T follicular helper cell (primary cell): Measurements from ENCODE around the gene RAB39A.
A peak's percentile ranks its signal among the peaks of the same experiment; 100 is the strongest.
"Not testable (repeated sequence)": the region's sequence is repeated elsewhere in the genome, so short reads cannot be mapped to it uniquely, and the experiment has no call there.

Experiments used
- DNase-seq: peaks from one replicate; pipeline ENCODE4 v3.0.0-alpha.2; 2020; ENCODE audit warnings: low read depth
- total RNA-seq, 2 experiments: gene quantifications; one replicate each; lab custom pipeline; 2026; lab: John Stamatoyannopoulos, UW

The RAB39A gene, protein sequence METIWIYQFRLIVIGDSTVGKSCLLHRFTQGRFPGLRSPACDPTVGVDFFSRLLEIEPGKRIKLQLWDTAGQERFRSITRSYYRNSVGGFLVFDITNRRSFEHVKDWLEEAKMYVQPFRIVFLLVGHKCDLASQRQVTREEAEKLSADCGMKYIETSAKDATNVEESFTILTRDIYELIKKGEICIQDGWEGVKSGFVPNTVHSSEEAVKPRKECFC
- 0.12 to 0.30 reads per million in 2 experiments for total RNA-seq

GRCh38 chr11:107928046-107928766 lies at the start of gene RAB39A:
RAB39A (plus strand) TSS chr11:107928448; CDS start chr11:107928569, 121 bp downstream.
- peak; percentile 47 for DNase-seq

DNA sequence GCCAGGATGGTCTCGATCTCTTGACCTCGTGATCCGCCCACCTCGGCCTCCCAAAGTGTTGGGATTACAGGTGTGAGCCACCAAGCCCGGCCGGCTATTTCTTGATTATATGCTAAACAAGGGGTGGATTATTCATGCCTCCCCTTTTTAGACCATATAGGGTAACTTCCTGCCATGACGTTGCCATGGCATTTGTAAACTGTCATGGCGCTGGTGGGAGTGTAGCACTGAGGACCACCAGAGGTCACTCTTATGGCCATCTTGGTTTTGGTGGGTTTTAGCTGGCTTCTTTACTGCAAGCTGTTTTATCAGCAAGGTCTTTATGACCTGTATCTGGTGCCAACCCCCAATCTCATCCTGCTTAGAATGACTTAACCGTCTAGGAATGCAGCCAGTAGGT lies 46.8 kb upstream of the RAB39A start:
- not testable (repeated sequence) for DNase-seq

- DNase-seq, result no peak
These were observed 46.0 kb upstream of the RAB39A start for GRCh38 chr11:107882095-107882820.

GRCh38 chr11:107898270-107898669 lies 30.0 kb upstream of the RAB39A start:
- no peak for DNase-seq

DNA sequence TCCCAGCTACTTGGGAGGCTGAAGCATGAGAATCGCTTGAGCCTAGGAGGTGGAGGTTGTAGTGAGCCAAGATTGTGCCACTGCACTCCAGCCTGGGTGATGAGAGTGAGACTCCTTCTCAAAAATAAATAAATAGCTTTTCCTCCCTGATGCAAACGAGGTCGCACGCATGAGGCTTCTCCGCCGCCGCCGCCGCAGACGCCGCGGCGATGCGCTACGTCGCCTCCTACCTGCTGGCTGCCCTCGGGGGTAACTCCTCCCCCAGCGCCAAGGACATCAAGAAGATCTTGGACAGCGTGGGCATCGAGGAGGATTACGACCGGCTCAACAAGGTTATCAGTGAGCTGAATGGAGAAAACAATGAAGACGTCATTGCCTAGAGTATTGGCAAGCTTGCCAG lies 20.0 kb upstream of the RAB39A start:
- DNase-seq, result no peak

DNA sequence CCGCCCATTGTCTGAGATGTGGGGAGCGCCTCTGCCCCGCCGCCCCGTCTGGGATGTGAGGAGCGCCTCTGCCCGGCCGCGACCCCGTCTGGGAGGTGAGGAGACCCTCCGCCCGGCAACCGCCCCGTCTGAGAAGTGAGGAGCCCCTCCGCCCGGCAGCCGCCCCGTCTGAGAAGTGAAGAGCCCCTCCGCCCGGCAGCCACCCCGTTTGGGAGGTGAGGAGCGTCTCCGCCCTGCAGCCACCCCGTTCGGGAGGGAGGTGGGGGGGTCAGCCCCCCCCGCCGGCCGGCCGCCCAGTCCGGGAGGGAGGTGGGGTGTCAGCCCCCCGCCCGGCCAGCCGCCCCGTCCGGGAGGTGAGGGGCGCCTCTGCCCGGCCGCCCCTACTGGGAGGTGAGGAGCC lies 15.8 kb upstream of the RAB39A start:
- not testable (repeated sequence) for DNase-seq

- DNase-seq, result no peak
These were observed 13.0 kb upstream of the RAB39A start for GRCh38 chr11:107915229-107915628.

GRCh38 chr11:107916671-107917241 lies 11.5 kb upstream of the RAB39A start:
- peak; percentile 12 for DNase-seq

GRCh38 chr11:107921997-107922396 lies 6.3 kb upstream of the RAB39A start:
- DNase-seq, result no peak

DNA sequence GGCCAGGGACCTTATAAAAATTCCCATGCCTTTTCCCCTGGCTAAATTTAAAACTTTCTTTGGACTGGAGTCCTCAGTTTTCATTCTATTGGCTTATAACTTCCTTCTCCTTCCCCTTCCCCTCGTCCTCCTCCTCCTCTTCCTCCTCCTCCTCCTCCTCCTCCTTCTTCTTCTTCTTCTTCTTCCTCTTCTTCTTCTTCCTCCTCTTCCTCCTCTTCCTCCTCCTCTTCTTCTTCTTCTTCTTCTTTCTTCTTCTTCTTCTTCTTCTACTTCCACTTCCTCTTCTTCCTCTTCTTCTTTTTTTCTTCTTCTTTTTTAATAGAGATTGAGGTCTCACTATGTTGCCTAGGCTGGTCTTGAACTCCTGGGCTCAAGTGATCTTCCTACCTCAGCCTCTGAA lies 4.7 kb upstream of the RAB39A start:
- not testable (repeated sequence) for DNase-seq

DNA sequence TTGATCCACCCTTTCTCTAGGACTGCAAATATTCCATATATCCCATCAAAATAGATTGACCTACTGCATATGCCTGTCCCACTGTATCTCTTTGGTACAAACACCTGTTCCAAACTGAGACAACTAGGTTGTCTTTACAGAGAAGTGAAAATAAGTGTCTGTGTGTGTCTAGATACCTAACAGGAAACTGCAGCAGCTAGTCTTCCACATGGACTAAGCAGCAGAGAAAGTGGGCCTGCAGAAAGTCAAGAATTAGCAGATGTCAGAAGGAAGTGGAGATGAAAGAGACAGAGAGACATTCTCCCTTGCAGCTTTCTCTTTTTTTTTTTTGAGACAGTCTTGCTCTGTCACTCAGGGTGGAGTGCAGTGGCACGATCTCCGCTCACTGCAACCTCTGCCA lies 3.9 kb upstream of the RAB39A start:
- no peak for DNase-seq

DNA sequence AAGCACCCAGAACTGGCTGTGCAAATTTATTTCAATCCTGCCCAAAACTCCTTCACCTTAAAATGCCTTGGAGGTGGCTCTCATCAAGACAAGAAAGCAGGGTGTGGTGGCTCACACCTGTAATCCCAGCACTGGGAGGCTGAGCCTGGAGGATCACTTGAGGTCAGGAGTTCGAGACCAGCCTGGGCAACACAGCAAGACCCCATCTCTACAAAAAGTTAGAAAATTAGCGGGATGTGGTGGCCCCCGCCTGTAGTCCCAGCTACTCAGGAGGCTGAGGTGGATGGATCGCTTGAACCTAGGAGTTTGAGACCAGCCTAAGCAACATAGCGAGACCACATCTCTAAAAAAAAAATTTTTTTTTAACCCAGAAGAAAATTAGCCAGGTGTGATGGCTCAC lies 689 bp upstream of the RAB39A start:
- DNase-seq, result no peak

- no peak for DNase-seq
These were observed 689 bp downstream of the RAB39A start for GRCh38 chr11:107928767-107929507.

DNA sequence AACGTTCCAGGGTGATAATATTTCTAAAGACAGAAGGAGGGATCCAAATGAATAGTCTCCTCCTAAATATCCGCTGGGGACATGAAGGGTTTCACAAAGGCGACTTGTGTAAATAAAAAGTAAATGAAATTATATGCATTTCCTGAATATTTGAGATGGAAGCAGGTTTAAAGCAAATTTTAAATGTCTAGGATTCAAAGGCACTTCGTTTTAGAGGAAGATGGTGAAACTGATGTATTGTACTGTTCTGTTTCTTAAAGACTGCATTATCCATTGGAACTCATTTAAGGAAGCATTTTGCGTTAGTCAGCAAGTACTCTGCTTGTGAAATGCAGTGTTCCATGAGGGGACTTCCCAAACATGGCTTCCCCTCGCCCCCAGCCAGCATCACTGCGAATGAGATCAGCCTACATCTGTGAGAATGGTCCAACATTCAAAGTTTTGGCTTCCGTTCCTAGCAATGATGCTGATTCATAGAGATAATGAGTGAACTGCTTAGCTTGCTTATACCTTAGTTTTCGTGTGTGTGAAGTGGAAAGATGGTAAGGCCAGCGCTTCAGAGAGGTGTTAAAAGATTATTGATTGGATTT lies 1.5 kb downstream of the RAB39A start:
- DNase-seq, result no peak

- DNase-seq, result no peak
These were observed 3.0 kb downstream of the RAB39A start for GRCh38 chr11:107931206-107931605.

DNA sequence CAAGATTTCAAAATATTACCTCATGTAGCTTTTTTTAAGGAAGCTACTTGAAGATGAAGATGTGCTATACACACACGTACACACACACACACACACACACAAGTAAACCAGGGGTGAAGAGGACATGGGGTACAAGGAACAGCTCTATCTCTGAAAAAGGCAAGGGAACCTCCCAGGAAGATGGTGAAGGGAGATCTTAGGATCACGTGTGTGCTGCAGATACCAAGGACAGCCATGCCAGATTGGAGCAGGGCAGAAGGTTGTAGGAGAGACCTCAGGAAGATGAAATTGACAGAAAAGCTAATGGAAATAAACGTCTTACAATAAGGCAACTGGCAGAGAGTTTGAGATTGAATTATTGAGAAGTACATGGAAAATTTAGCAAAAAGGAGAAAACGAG lies 19.7 kb downstream of the RAB39A start:
- no peak for DNase-seq

DNA sequence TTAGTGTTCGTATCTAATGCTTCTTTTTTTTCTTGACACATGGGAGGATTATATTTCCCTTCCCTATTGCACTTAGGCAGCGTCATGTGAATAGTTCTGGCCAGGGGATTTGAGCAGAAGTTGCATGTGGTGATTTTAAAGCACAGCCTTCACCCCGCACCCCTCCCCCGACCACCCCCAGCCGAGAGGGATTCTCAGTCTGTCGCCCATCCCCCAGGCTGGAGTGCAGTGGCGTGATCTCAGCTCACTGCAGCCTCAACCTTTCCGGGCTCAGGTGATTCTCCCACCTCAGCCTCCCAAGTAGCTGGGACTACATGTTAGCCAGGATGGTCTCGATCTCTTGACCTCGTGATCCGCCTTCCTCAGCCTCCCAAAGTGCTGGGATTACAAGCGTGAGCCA lies 20.1 kb downstream of the RAB39A start:
- DNase-seq, result not testable (repeated sequence)

DNA sequence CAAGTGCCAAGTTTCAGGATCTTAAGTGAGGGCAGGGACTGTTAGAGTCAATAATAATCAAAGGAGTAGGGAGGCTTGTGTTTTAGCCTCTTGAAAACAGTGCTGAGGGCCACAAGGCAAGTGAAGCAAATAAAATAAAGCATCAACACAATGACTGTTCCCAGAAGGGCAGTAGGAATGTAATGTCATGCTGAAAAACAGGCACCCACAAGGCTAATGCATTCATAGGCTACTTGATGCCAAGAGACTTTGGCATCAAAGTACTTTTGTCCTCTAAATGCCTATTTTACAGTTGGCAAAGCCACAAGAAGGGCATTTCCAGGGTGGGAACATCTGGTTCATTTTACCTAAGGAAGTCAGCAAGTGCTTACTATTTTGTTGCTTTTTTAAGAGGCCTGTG lies 22.9 kb downstream of the RAB39A start:
- no peak for DNase-seq

DNA sequence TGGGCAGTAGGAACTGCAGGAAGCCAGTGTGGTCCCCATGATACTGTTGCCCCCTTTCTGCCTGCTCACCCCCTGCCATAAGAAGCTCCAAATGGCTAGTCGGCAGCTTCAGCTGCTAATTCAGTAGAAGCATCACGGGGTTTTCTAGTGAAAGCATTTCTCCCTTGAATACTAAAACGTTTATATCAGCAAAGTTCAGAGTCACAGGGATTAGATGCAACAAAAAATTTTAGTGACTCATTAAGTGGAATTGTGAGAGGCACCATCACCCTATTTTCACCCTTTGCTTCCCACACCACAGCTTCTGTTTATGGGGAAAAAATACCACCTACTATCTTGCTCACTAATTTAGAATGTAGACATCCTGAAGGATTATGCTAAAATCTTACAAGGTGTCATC lies 25.2 kb downstream of the RAB39A start:
- DNase-seq, result no peak

DNA sequence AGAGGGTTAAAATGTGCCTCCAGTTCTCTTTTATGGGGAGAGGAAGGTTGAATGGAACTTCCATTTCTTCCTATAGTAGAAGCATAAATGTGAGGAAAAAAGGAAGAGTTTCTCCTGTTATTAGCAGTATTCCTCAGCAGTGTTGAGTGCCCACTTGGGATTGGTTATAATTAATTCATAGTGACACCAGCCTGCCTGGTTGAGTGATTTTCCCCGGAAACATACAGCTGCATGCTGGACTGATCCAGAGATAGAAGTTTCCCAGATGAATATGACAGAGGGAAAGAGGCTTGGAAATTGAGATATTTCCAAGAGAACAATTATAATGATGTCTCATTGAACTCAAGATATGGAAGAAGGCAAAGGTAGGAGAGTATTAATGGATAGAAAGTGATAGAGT lies 28.3 kb downstream of the RAB39A start:
- DNase-seq, result no peak

- DNase-seq, result no peak
These were observed 28.9 kb downstream of the RAB39A start for GRCh38 chr11:107957109-107957588.
